Ovary (tissue), 3 donors: Measurements from ENCODE around the gene INSYN2A.

Source experiments
- CTCF ChIP-seq, 3 donors: fragments of 450-650 bp in 2 of 3; fragments of 200-600 bp in 1 of 3; IDR thresholded peaks; one replicate each; pipeline versions ENCODE4 v1.5.1 to v1.8.0; 2016 to 2022; ENCODE audit warnings: antibody characterized with exemption in 3 of 3, mild to moderate bottlenecking in 1 of 3
- EP300 ChIP-seq: sonication (generic); formaldehyde crosslinking; IDR thresholded peaks from one replicate; pipeline ENCODE4 v1.6.1; 2017; ENCODE audit warnings: antibody characterized with exemption
- POLR2A ChIP-seq: fragments of 450-650 bp; IDR thresholded peaks from one replicate; pipeline ENCODE4 v1.6.1; 2017; ENCODE audit warnings: antibody characterized with exemption, mild to moderate bottlenecking, moderate library complexity
- donor health status: DM: no; HTN: no; CAD: no.

DNA sequence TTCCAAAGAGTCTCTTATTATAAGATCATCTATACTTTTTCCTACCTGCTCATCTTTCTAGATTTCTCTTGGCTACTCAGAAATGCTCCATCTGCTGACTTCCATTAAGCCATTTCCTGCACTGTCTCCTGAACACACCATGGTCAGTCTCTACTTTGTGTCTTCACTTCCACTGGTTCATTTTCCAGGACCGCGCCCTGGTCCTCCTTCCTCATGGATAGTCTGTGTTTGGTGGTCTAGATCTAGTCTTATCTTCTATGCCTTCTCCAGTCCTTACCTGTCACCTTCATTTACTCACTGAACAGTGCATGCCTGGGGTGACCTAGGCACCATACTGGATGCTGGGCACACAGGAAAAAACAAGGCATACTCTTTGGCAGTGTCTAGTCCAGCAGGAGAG is 11.8 kb downstream of the INSYN2A start:
- TF ChIP-seq CTCF (IDR thresholded peaks at IDR 0.05): no peak
- no peak for TF ChIP-seq POLR2A
- TF ChIP-seq EP300: no peak
